Right cardiac atrium (tissue), 5 donors: ENCODE measurements around the gene USH1G. TPM values are rescaled to one million over a fixed set of nuclear protein-coding genes. Genes with fewer than 3 reads are reported as not detected.
A peak's percentile ranks its signal among the peaks of the same experiment; 100 is the strongest.

Experiments used
- ATAC-seq, 2 donors: fragments of 200-7000 bp; cut with Tn5 transposase; one replicate each; pipeline versions ENCODE4 v1.8.0 to v1.9.1; 2020; ENCODE audit warnings: moderate library complexity in 2 of 2, mild to moderate bottlenecking in 1 of 2
- DNase-seq, 3 donors: peaks; one replicate each; pipeline ENCODE4 v3.0.0-alpha.2; 2020
- H3K27ac ChIP-seq: one replicate; pipeline ENCODE4 v1.5.1; 2013; ENCODE audit warnings: mild to moderate bottlenecking, low read length, control low read depth, moderate library complexity
- H3K27me3 ChIP-seq: one replicate; pipeline ENCODE4 v1.6.1; 2013; ENCODE audit not compliant: control insufficient read depth, insufficient read depth
- H3K4me1 ChIP-seq: one replicate; pipeline ENCODE4 v1.6.1; 2013; ENCODE audit warnings: low read length; ENCODE audit not compliant: control insufficient read depth, insufficient read depth
- H3K4me3 ChIP-seq: one replicate; pipeline ENCODE4 v1.5.1; 2013; ENCODE audit warnings: low read length, control low read depth
- H3K9me3 ChIP-seq: one replicate; pipeline ENCODE4 v1.6.1; 2013; ENCODE audit warnings: low read length; ENCODE audit not compliant: control insufficient read depth
- WGBS: extraction: QIAGEN DNeasy Blood & Tissue Kit; methylation state at CpG from one replicate; pipeline ENCODE4 v1.1.7; 2013; 5-methylcytosine and 5-hydroxymethylcytosine counted together
- intact Hi-C, 4 donors: fragments of 100-400 bp; cut with DNase I; formaldehyde crosslinking; loops; one replicate each; pipeline versions ENCODE4 v1.11.0 to v1.14.0; 2022 to 2023
- polyA plus RNA-seq: library from polyadenylated mRNA; stranded (reverse); fragments of 200-250 nt; gene quantifications from one replicate; pipeline ENCODE4 v1.2.3, GENCODE V29; 2013
- total RNA-seq, 4 donors: library from RNA; stranded (reverse); fragmentation: NEBNext Ultra II Directional; extraction: Animal tissue kit (Norgen Biotek cat#: 25700); gene quantifications; one replicate each; pipeline ENCODE4 v1.2.1, GENCODE V29; 2021
- donor health status: healthy with polysubstance abuse.
- donor health status: DM: no; HTN: yes; CAD: no.
- donor health status: DM: no; HTN: no; CAD: no.
- donor health status: DM: no; HTN: yes; CAD: no; lungs with severe emphysema.
- donor health status: DM: yes; HTN: yes; CAD: no.

Gene USH1G
- total and polyA plus RNA-seq, 5 donors, result 0.06 to 0.59 (median 0.23) TPM

- Histone ChIP-seq H3K4me3 (peak within 1 kb of the TSS; percentile 8), H3K27ac (no peak within 1 kb of the TSS), H3K4me1 (no peaks in the 10 kb centered on the region), H3K27me3 (no peaks in the 10 kb centered on the region), H3K9me3 (no peaks in the 10 kb centered on the region)
- DNase-seq (peak in 2 of 3 donors; percentile 56 to 74), ATAC-seq (no peak)
- 3% methylated on average over 54 of the region's 54 CpGs for WGBS
- intact Hi-C loops, result no loop called here
Measured at GRCh38 chr17:74924250-74924948, 1.3 kb upstream of the USH1G start, which contains the start of gene OTOP2. Gene OTOP2, plus strand, starts transcription at chr17:74924273. Its CDS starts 360 bp downstream, at chr17:74924633.

- no peaks in the 10 kb centered on the region for H3K9me3 ChIP-seq
- H3K4me1 ChIP-seq, result no peaks in the 10 kb centered on the region
- peak; percentile 42 to 72 for ATAC-seq
- no peak overlapping the region for H3K27ac ChIP-seq
- 4% methylated on average over 59 of the region's 59 CpGs for WGBS
- peak overlapping the region; percentile 8 for H3K4me3 ChIP-seq
- DNase-seq, result peak; percentile 76 to 88 (median 86)
- intact Hi-C loops, result no loop called here
- no peaks in the 10 kb centered on the region for H3K27me3 ChIP-seq
Measured at GRCh38 chr17:74923538-74924249, 639 bp upstream of the USH1G start.

GRCh38 chr17:74922172-74922571 lies 883 bp downstream of the USH1G start:
- Histone ChIP-seq H3K27me3 (no peaks in the 10 kb centered on the region), H3K4me1 (no peaks in the 10 kb centered on the region), H3K4me3 (no peak overlapping the region), H3K27ac (no peak overlapping the region), H3K9me3 (no peaks in the 10 kb centered on the region)
- intact Hi-C loops, result no loop called here
- WGBS, result 46% methylated on average over 6 of the region's 6 CpGs
- DNase-seq, result no peak
- no peak for ATAC-seq

GRCh38 chr17:74921769-74922168 lies 1.3 kb downstream of the USH1G start:
- Histone ChIP-seq H3K27me3 (no peaks in the 10 kb centered on the region), H3K27ac (no peak overlapping the region), H3K9me3 (no peaks in the 10 kb centered on the region), H3K4me1 (no peaks in the 10 kb centered on the region), H3K4me3 (no peak overlapping the region)
- intact Hi-C loops, result no loop called here
- 97% methylated on average over 2 of the region's 2 CpGs for WGBS
- ATAC-seq, result no peak
- DNase-seq, result no peak

- no peaks in the 10 kb centered on the region for H3K4me1 ChIP-seq
- 33% methylated on average over 19 of the region's 19 CpGs for WGBS
- intact Hi-C loops, result no loop called here
- H3K27me3 ChIP-seq, result no peaks in the 10 kb centered on the region
- ATAC-seq (peak; percentile 47 to 59), DNase-seq (peak in 2 of 3 donors; percentile 74 to 84)
- no peak overlapping the region for H3K27ac ChIP-seq
- H3K9me3 ChIP-seq, result no peaks in the 10 kb centered on the region
- no peak overlapping the region for H3K4me3 ChIP-seq
Measured at GRCh38 chr17:74921026-74921681, 1.9 kb downstream of the USH1G start.

GRCh38 chr17:74920642-74921025 lies 2.4 kb downstream of the USH1G start:
- H3K4me1 ChIP-seq, result no peaks in the 10 kb centered on the region
- H3K4me3 ChIP-seq, result no peak overlapping the region
- 41% methylated on average over 6 of the region's 6 CpGs for WGBS
- no peak for ATAC-seq
- no peak overlapping the region for H3K27ac ChIP-seq
- no peaks in the 10 kb centered on the region for H3K27me3 ChIP-seq
- H3K9me3 ChIP-seq, result no peaks in the 10 kb centered on the region
- DNase-seq, result no peak
- intact Hi-C loops, result no loop called here

GRCh38 chr17:74920306-74920620 lies 2.8 kb downstream of the USH1G start:
- DNase-seq, result no peak
- no peak overlapping the region for H3K4me3 ChIP-seq
- H3K27ac ChIP-seq, result no peak overlapping the region
- intact Hi-C loops, result no loop called here
- 80% methylated on average over 27 of the region's 27 CpGs for WGBS
- no peak for ATAC-seq
- no peaks in the 10 kb centered on the region for H3K4me1 ChIP-seq
- no peaks in the 10 kb centered on the region for H3K27me3 ChIP-seq
- no peaks in the 10 kb centered on the region for H3K9me3 ChIP-seq

GRCh38 chr17:74919440-74920305 lies 3.4 kb downstream of the USH1G start:
- H3K27me3 ChIP-seq, result no peaks in the 10 kb centered on the region
- intact Hi-C loops, result no loop called here
- H3K27ac ChIP-seq, result no peak overlapping the region
- H3K9me3 ChIP-seq, result no peaks in the 10 kb centered on the region
- no peak for DNase-seq
- no peak for ATAC-seq
- H3K4me1 ChIP-seq, result no peaks in the 10 kb centered on the region
- no peak overlapping the region for H3K4me3 ChIP-seq
- 70% methylated on average over 67 of the region's 67 CpGs for WGBS

GRCh38 chr17:74918906-74919305 lies 4.1 kb downstream of the USH1G start:
- Histone ChIP-seq H3K27me3 (no peaks in the 10 kb centered on the region), H3K4me3 (no peak overlapping the region), H3K4me1 (no peaks in the 10 kb centered on the region), H3K9me3 (no peaks in the 10 kb centered on the region), H3K27ac (no peak overlapping the region)
- 82% methylated on average over 5 of the region's 5 CpGs for WGBS
- no peak for ATAC-seq
- intact Hi-C loops, result no loop called here
- DNase-seq, result no peak

- 54% methylated on average over 10 of the region's 10 CpGs for WGBS
- H3K4me3 ChIP-seq, result no peak overlapping the region
- DNase-seq (no peak), ATAC-seq (no peak)
- H3K9me3 ChIP-seq, result no peaks in the 10 kb centered on the region
- no peaks in the 10 kb centered on the region for H3K27me3 ChIP-seq
- H3K27ac ChIP-seq, result no peak overlapping the region
- no peaks in the 10 kb centered on the region for H3K4me1 ChIP-seq
- intact Hi-C loops, result no loop called here
Measured at GRCh38 chr17:74917430-74917829, 5.6 kb downstream of the USH1G start.

GRCh38 chr17:74916851-74917199 lies 6.2 kb downstream of the USH1G start:
- H3K27me3 ChIP-seq, result no peaks in the 10 kb centered on the region
- ATAC-seq (no peak), DNase-seq (no peak)
- WGBS, result 92% methylated on average over 11 of the region's 11 CpGs
- no peak overlapping the region for H3K27ac ChIP-seq
- no peaks in the 10 kb centered on the region for H3K9me3 ChIP-seq
- no peak overlapping the region for H3K4me3 ChIP-seq
- no peaks in the 10 kb centered on the region for H3K4me1 ChIP-seq
- intact Hi-C loops, result no loop called here
